Measurements from ENCODE around the gene CTPS2. TPM values are rescaled to one million over a fixed set of nuclear protein-coding genes. Genes with fewer than 3 reads are reported as not detected.
"Not testable (repeated sequence)": the region's sequence is repeated elsewhere in the genome, so short reads cannot be mapped to it uniquely, and the experiment has no call there.

Gene CTPS2, protein sequence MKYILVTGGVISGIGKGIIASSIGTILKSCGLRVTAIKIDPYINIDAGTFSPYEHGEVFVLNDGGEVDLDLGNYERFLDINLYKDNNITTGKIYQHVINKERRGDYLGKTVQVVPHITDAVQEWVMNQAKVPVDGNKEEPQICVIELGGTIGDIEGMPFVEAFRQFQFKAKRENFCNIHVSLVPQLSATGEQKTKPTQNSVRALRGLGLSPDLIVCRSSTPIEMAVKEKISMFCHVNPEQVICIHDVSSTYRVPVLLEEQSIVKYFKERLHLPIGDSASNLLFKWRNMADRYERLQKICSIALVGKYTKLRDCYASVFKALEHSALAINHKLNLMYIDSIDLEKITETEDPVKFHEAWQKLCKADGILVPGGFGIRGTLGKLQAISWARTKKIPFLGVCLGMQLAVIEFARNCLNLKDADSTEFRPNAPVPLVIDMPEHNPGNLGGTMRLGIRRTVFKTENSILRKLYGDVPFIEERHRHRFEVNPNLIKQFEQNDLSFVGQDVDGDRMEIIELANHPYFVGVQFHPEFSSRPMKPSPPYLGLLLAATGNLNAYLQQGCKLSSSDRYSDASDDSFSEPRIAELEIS
- total RNA-seq (2013) = 4.7 TPM
- 1 to 10 TPM; 1.4 to 3.4 (median 2.8) TPM for polyA plus RNA-seq
- 2.4 and 2.5 TPM in 2 replicates for polyA minus RNA-seq
- total RNA-seq = 1.3 to 9.1 (median 6.2) reads per million in 11 experiments

DNA sequence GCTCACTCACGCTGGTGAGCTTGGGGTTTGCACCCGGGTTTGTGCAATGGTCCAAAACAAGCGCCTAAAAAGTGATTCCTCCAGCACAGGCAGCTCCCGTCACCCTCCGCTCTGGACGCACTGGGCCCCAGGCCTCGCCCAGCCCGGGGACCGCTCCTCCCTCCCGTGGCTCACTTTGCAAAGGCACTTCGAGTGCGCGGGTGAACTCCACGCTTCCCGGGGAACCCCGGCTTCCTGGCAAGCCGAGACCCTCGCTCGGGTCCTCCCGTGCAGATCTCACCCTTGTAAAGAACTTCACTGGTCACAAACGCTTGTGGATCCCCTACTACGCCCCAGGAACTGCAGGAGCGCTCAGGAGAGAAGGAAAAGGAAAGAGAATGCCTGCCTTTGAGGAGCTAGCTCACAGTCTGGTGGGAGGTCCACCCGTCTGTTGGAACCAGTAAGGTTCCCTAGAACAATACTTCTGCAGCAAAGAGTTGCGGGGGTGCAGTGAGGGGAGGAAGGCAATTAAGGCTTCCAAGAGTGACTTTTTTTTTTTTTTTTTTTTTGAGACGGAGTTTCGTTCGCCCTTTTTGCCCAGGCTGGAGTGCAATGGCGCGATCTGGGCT is at the start of gene CTPS2:
CTPS2 (minus strand) TSS at position 122 of the 608 bp plus-strand sequence. CDS start 9,767 bp downstream, outside the sequence.
- Histone ChIP-seq H3K4me2 (replicated peaks; ENCODE audit: extremely low read depth, low read length, poor library complexity, severe bottlenecking) (peak within 1 kb of the TSS; percentile 80), H4K20me1 (ENCODE audit: insufficient read depth, low read length) (no peaks in the 10 kb centered on the region), H3K9ac (ENCODE audit: insufficient read depth, low read length, poor library complexity, severe bottlenecking) (peak within 1 kb of the TSS; percentile 70), H3K9me3 (replicated peaks in 1 of 2; ENCODE audit: control insufficient read depth in 1 of 2, insufficient read depth in 1 of 2, low read length in 2 of 2) (no peaks in the 10 kb centered on the region), H3K27ac (ENCODE audit: low read depth in 1 of 2, low read length in 2 of 2) (peak within 1 kb of the TSS; percentile 25 to 69), H3K79me2 (ENCODE audit: insufficient read depth, low read length) (no peaks in the 10 kb centered on the region), H3K4me3 (replicated peaks in 1 of 3; ENCODE audit: low read depth in 2 of 3, low read length in 3 of 3) (peak within 1 kb of the TSS; percentile 48 to 82 (median 64)), H3K36me3 (replicated peaks in 1 of 2; ENCODE audit: control insufficient read depth in 1 of 2, insufficient read depth in 2 of 2, low read length in 2 of 2) (no peaks in the 10 kb centered on the region), H2AFZ (ENCODE audit: insufficient read depth, low read depth, low read length, poor library complexity, severe bottlenecking) (peak within 1 kb of the TSS; percentile 86), H3K4me1 (ENCODE audit: control insufficient read depth in 1 of 2, insufficient read depth in 2 of 2, low read length in 2 of 2) (peaks cover 11 to 12% of the 10 kb centered on the region in 2 donors), H3K27me3 (ENCODE audit: control insufficient read depth in 2 of 2, insufficient read depth in 2 of 2, low read length in 2 of 2) (peaks cover 0 to 3% of the 10 kb centered on the region in 2 donors)
- Mint-ChIP-seq H3K4me3 (peak within 1 kb of the TSS; percentile 90 to 91), H3K36me3 (peaks cover 2 to 3% of the 10 kb centered on the region in 2 donors), H3K27me3 (ENCODE audit: low read depth in 3 of 3) (peaks cover 0 to 42% (median 2%) of the 10 kb centered on the region in 3 donors), H3K9me3 (peaks cover 0 to 7% (median 0%) of the 10 kb centered on the region in 7 donors), H3K27ac (peak within 1 kb of the TSS in 6 of 7 donors; percentile 57 to 85 (median 80)), H3K4me1 (peaks cover 15% of the 10 kb centered on the region)
- intact Hi-C loops (cut with micrococcal nuclease) = loop anchor here in 1 of 2 donors (10.0 kb wide), 1 partner anchor 1038 kb away; no protein-coding TSS in a partner anchor
- WGBS (ENCODE audit: insufficient coverage) = 7% methylated on average over 12 of the region's 30 CpGs
- peak; percentile 31 to 38 (median 32) for DNase-seq
- no peak for TF ChIP-seq CTCF (IDR thresholded peaks at IDR 0.05)

DNA sequence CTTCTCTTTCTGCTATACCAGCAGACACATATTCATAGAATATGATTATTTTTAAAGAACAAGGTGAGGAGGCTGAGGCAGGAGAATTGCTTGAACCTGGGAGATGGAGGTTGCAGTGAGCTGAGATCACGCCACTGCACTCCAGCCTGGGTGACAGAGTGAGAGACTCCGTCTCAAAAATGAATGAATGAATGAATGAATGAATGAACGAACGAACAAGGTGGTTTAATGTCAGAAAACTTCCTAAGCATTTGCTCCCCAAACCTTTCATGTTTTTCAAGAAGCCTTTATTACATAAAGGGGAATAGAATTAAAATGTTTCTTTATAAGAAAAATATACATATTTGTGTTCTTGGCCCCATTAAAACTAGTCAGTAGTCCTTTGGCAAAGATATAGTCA is 49.0 kb upstream of the CTPS2 start:
- Mint-ChIP-seq H3K36me3 (peaks cover 27 to 35% of the 10 kb centered on the region in 2 donors), H3K27me3 (ENCODE audit: low read depth in 3 of 3) (peaks cover 0 to 34% (median 0%) of the 10 kb centered on the region in 3 donors)
- H3K4me3 ChIP-seq (replicated peaks in 1 of 3; ENCODE audit: low read depth in 2 of 3, low read length in 3 of 3); H3K27ac Mint-ChIP-seq; H2AFZ ChIP-seq (ENCODE audit: insufficient read depth, low read depth, low read length, poor library complexity, severe bottlenecking); DNase-seq; H4K20me1 ChIP-seq (ENCODE audit: insufficient read depth, low read length); H3K9ac ChIP-seq (ENCODE audit: insufficient read depth, low read length, poor library complexity, severe bottlenecking); H3K79me2 ChIP-seq (ENCODE audit: insufficient read depth, low read length); H3K4me1 Mint-ChIP-seq; H3K9me3 ChIP-seq (replicated peaks in 1 of 2; ENCODE audit: control insufficient read depth in 1 of 2, insufficient read depth in 1 of 2, low read length in 2 of 2); H3K4me2 ChIP-seq (replicated peaks; ENCODE audit: extremely low read depth, low read length, poor library complexity, severe bottlenecking); intact Hi-C loops (cut with micrococcal nuclease); H3K4me3 Mint-ChIP-seq; H3K27ac ChIP-seq (ENCODE audit: low read depth in 1 of 2, low read length in 2 of 2); H3K4me1 ChIP-seq (ENCODE audit: control insufficient read depth in 1 of 2, insufficient read depth in 2 of 2, low read length in 2 of 2); H3K9me3 Mint-ChIP-seq: not testable (repeated sequence)
- H3K36me3 ChIP-seq (replicated peaks in 1 of 2; ENCODE audit: control insufficient read depth in 1 of 2, insufficient read depth in 2 of 2, low read length in 2 of 2) = peaks cover 18 to 42% of the 10 kb centered on the region in 2 donors
- H3K27me3 ChIP-seq (ENCODE audit: control insufficient read depth in 2 of 2, insufficient read depth in 2 of 2, low read length in 2 of 2) = peaks cover 0 to 17% of the 10 kb centered on the region in 2 donors
- WGBS (ENCODE audit: insufficient coverage) = no CpG with 5 or more reads among the region's 4 CpGs

Data from CD14-positive monocyte (primary cell).